ENCODE data around the gene TMEM132E. TPM values are rescaled to one million over a fixed set of nuclear protein-coding genes. Genes with fewer than 3 reads are reported as not detected.
A peak's percentile ranks its signal among the peaks of the same experiment; 100 is the strongest.

TMEM132E gene
- total RNA-seq, 2 donors from 2014 or later: not detected

DNA sequence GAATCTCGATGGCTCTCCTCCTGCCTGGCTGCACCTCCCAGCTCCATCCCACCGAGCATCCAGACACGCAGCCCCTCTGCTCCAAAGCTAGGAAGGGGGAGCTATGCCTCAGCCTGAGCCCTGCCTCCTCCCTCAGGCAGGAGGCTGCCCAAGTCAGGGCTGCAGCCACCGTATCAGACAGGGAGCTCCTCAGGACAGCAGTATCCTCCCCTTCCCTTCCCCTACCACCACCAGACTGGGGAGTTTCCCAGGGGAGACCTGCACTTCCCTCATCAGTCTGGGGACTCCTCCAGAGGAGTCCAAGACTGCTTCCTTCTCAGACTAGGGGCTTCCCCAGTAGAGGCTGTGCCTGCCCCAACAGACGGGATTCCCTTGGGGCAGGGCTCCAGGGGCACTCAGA, 17.5 kb downstream of the TMEM132E start:
- no peak overlapping the region for H3K27ac Mint-ChIP-seq
- no peaks in the 10 kb centered on the region for H3K36me3 Mint-ChIP-seq (ENCODE audit: low read depth)
- H3K27me3 Mint-ChIP-seq: peaks cover 69% of the 10 kb centered on the region
- peaks cover 5% of the 10 kb centered on the region for H3K4me1 Mint-ChIP-seq
- no peaks in the 10 kb centered on the region for H3K9me3 ChIP-seq (ENCODE audit: control insufficient read depth, low read length, poor library complexity, severe bottlenecking)
- no peak overlapping the region for H3K4me3 Mint-ChIP-seq
- ATAC-seq: no peak
- no peak for DNase-seq

DNA sequence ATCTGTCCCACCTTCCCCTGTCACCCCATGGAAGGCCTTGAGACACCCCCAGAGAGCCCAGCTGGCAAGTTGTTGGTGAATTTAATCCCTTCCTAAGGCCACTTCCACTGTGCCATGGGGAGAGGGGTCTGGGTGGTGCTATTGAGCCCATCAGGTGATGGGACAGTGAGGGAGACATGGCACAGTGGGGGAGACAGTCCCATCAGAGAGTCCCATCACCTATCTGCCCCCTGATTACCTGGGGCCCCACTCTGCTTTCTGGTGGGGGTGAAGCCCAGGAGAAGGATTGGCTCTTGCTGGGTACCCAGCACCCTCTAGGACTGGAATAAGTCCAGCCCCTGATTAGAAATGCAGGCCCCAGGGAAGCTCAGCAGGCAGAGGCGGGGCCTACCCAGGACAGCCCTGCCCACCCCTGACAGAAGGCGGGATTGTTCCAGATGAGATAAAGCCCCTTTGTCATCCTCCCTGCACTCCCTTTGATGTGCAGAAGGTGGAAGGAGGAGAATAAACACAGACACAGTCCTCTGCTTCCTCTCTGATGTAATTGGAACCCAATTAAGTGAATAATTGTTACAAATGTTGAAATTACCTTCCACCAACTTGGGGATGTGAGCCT, 18.9 kb downstream of the TMEM132E start:
- Mint-ChIP-seq H3K4me3 (no peak overlapping the region), H3K4me1 (peaks cover 8% of the 10 kb centered on the region), H3K36me3 (ENCODE audit: low read depth) (no peaks in the 10 kb centered on the region), H3K27ac (no peak overlapping the region), H3K27me3 (peaks cover 65% of the 10 kb centered on the region)
- ATAC-seq: no peak
- DNase-seq: no peak
- H3K9me3 ChIP-seq (ENCODE audit: control insufficient read depth, low read length, poor library complexity, severe bottlenecking): no peaks in the 10 kb centered on the region

DNA sequence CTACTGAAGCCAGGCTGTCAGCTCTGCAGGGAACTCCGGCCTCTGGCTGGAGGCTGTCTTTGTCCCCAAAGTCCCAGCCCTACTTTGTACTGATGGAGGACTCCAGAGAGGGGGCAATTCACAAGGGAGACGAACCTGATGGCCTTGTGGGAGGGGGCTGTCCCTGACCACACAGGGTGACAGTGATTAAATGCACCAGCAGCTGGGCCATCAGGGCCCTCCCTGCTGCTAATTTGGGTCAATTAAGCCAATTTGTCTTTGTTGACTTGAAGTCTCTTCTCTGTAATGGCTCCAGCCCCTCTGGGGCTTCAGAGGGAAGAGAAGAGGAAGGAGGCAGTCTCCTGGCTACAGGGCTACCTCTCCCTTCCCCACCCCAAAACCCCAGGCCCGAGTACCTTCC, 22.0 kb downstream of the TMEM132E start:
- Mint-ChIP-seq H3K4me3 (no peak overlapping the region), H3K36me3 (ENCODE audit: low read depth) (no peaks in the 10 kb centered on the region)

DNA sequence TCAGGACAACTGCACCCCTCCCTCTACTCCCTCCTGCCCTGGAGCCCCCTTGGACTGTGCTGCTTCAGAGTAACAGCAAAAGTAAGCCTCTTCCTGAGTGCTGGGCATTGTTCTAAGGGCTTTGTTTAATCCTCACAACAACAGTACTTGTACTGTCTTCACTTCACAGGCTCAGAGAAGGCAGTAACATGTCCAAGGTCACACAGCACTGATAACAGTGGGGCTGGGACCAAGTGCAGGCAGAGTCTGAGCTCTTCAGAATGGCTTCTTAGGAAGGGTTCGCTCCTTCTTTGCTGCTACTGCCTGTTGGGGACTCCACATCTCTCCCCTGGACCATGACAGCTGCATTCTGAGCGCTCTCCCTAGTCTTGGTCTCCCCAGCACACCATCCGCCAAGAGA, 24.6 kb downstream of the TMEM132E start:
- Mint-ChIP-seq H3K4me3 (no peak overlapping the region), H3K4me1 (peaks cover 8% of the 10 kb centered on the region), H3K27me3 (peaks cover 76% of the 10 kb centered on the region), H3K36me3 (ENCODE audit: low read depth) (peaks cover under 1% of the 10 kb centered on the region), H3K27ac (no peak overlapping the region)
- ATAC-seq (no peak), DNase-seq (no peak)
- H3K9me3 ChIP-seq (ENCODE audit: control insufficient read depth, low read length, poor library complexity, severe bottlenecking): no peaks in the 10 kb centered on the region

More for the DNA sequence above, 22.0 kb downstream of the TMEM132E start:
- DNase-seq: no peak
- H3K9me3 ChIP-seq (ENCODE audit: control insufficient read depth, low read length, poor library complexity, severe bottlenecking): no peaks in the 10 kb centered on the region
- peaks cover 70% of the 10 kb centered on the region for H3K27me3 Mint-ChIP-seq
- ATAC-seq: no peak
- H3K27ac Mint-ChIP-seq: no peak overlapping the region
- peaks cover 3% of the 10 kb centered on the region for H3K4me1 Mint-ChIP-seq

DNA sequence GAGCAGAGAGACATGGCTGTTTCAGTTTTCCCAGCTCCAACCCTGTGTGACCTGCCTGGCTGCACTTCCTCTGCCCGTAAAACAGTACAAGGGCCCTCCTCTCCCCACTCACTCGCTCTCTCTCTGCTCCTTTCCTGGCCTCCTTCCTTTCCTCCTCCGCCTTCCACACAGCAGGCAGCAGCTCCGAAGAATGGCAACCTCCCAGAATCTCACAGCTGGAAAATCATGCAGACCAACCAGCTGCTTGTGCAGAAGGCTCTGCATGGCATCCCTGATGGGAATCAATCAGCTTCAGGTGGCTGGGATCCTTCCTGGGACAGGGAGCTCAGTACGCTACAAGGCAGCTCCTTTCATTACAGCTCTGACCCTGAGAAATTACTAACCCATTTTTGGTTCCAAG, 27.4 kb downstream of the TMEM132E start:
- ATAC-seq (no peak), DNase-seq (no peak)
- peaks cover 10% of the 10 kb centered on the region for H3K4me1 Mint-ChIP-seq
- peaks cover 2% of the 10 kb centered on the region for H3K36me3 Mint-ChIP-seq (ENCODE audit: low read depth)
- H3K27ac Mint-ChIP-seq: peak overlapping the region; percentile 71
- no peak overlapping the region for H3K4me3 Mint-ChIP-seq
- no peaks in the 10 kb centered on the region for H3K9me3 ChIP-seq (ENCODE audit: control insufficient read depth, low read length, poor library complexity, severe bottlenecking)
- peaks cover 90% of the 10 kb centered on the region for H3K27me3 Mint-ChIP-seq

DNA sequence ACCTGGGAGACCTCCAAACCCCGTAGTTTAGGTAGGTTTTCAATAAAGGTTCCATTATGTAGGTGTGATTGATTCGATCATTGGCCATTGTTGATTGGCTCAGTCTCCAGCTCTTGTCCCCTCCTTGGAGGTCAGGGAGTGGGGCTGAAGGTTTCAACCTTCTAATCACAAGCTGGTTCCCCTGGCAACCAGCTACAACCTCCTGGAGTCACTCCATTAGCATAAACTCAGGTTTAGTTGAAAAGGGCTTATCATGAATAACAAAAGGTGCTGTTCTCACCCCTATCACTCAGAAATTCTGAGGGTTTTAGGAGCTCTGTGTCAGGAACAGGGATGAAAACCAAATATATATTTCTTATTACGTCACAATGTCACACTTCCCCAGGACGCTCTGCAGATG, 28.5 kb downstream of the TMEM132E start:
- no peak for DNase-seq
- no peak overlapping the region for H3K4me3 Mint-ChIP-seq
- peaks cover 6% of the 10 kb centered on the region for H3K4me1 Mint-ChIP-seq
- no peak for ATAC-seq
- no peak overlapping the region for H3K27ac Mint-ChIP-seq
- peaks cover 2% of the 10 kb centered on the region for H3K36me3 Mint-ChIP-seq (ENCODE audit: low read depth)
- no peaks in the 10 kb centered on the region for H3K9me3 ChIP-seq (ENCODE audit: control insufficient read depth, low read length, poor library complexity, severe bottlenecking)
- H3K27me3 Mint-ChIP-seq: peaks cover 88% of the 10 kb centered on the region

DNA sequence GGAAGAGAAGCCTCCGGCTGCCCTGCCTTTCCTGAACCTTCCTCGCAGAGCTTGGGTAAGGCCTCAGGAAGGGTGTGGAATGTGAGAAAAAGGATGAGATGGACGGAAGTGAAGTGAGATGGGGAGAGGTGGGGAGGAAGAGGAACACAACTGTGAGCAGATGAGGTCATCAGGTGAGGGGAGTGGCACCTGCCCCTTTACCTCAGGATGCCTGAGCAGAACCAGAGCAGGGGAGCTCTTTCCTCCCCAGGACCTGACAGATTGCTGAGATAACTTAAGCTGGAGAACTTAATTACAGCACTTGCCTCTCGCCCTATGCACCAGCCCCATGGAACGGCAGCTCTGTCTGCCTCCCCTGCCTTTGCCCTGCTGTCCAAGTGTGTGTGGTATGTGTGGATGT, 29.8 kb downstream of the TMEM132E start:
- no peaks in the 10 kb centered on the region for H3K9me3 ChIP-seq (ENCODE audit: control insufficient read depth, low read length, poor library complexity, severe bottlenecking)
- no peak for ATAC-seq
- Mint-ChIP-seq H3K4me1 (peaks cover 6% of the 10 kb centered on the region), H3K27me3 (peaks cover 91% of the 10 kb centered on the region), H3K27ac (no peak overlapping the region), H3K4me3 (no peak overlapping the region), H3K36me3 (ENCODE audit: low read depth) (peaks cover 2% of the 10 kb centered on the region)
- DNase-seq: no peak

DNA sequence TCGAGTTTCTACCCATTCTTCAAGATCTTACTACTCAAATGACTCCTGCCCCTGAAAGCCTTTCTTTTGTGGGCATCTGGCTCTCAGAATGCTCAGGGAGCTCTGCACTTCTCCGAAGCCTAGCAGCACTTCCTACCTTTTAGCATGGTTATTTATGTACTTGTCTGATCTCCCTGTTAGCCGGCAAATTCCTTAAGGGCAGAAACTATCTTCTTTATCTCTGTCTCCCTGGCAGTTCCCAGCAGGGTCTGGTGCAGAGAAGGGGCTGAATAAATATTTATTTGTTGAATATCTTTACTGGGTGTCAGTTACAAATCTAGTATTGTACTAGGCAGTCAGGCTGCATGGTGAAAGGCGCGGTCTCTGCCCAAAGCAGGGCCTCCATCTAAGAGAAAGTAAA, 30.7 kb downstream of the TMEM132E start:
- peaks cover 6% of the 10 kb centered on the region for H3K4me1 Mint-ChIP-seq
- peaks cover 93% of the 10 kb centered on the region for H3K27me3 Mint-ChIP-seq
- DNase-seq: no peak
- no peak overlapping the region for H3K4me3 Mint-ChIP-seq
- ATAC-seq: no peak
- H3K9me3 ChIP-seq (ENCODE audit: control insufficient read depth, low read length, poor library complexity, severe bottlenecking): no peaks in the 10 kb centered on the region
- H3K36me3 Mint-ChIP-seq (ENCODE audit: low read depth): peaks cover 2% of the 10 kb centered on the region
- no peak overlapping the region for H3K27ac Mint-ChIP-seq

DNA sequence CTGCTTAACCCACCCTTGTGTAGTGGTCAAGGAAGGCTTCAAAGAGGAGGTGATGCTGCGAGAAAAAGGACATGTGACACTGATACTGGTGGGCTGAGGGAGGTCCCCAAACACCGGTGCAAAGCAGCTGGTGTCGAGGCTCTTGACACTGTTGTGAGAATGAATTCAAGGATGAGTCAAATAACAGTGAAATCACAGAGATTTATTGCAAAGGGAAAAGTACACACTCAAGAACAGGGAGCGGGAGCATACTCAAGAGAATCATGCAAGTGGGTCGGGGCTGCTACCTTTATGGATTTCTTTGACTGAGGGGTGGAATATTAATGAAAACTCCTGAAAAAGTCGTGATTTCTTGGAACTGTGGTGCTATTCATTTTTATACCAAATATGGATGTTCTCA, 31.1 kb downstream of the TMEM132E start:
- Mint-ChIP-seq H3K4me3 (no peak overlapping the region), H3K27me3 (peaks cover 93% of the 10 kb centered on the region), H3K27ac (no peak overlapping the region), H3K36me3 (ENCODE audit: low read depth) (peaks cover 2% of the 10 kb centered on the region), H3K4me1 (peaks cover 6% of the 10 kb centered on the region)
- ATAC-seq (no peak), DNase-seq (no peak)
- H3K9me3 ChIP-seq (ENCODE audit: control insufficient read depth, low read length, poor library complexity, severe bottlenecking): no peaks in the 10 kb centered on the region

DNA sequence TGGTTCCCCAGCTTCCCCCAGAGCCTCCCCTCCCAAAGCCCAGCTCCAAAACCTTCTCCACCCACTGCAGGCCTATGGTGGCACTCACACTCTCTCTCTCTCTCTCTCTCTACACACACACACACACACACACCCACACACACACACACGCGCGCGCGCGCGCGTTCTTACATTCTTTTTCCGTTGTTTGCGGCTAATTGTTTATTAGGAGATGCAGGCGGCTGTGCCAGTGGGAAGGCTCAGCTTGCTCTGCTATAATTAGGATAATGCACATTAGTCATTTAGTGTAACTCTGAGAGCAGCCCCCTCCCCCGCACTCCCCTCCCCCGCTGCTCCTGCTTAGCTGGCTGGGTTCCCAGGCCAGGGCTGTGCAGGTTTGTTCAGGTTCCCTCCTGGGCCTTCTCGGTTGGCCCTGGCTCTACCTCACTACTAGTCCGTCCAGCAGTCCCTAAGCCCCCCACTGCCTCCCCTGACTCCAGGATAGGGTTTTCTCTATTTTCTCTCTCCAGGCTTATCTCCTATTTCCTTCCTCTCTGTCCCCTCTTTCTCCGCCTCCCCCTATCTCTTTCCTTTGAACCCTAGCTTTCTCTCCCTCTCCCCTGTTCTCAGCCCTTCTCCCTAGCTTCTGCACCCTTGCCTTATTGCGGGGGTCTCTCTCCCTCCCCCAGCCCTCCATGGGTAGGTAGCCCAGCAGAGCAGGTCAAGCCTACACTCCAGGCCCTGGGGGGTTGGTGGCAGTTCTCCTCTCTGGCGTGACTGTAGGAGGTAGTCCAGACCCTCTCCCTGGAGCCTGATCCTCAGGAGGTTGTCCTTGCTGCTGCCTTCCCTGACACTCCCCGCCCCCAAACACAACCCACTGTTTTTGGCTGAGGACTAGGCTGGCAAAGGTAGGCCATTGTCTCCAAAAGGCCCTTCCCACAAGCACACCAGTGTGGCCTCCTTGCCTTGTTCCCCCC, 34.0 kb downstream of the TMEM132E start:
- H3K27ac Mint-ChIP-seq: no peak overlapping the region

DNA sequence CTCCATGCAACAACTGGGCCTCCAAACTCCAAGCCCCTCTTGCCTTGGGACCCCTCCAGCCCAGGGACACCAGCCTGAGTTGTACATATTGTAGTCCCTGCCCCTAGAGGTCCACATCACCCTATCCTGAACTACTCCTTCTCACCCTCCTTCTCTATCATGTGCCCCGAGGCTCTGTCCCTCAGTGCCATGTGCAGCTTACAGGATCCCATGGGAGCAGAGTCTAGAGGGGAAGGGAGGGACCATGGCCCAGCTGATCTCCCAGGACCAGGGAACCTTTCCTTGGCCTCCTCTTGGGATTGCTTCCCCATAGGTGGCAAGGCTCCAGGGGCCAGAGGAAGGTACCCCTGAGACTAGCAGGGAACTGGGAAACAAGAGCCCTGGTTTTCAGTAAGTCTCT, 35.3 kb downstream of the TMEM132E start:
- ATAC-seq: no peak
- Mint-ChIP-seq H3K36me3 (ENCODE audit: low read depth) (no peaks in the 10 kb centered on the region), H3K4me1 (peaks cover 2% of the 10 kb centered on the region), H3K4me3 (no peak overlapping the region), H3K27me3 (peaks cover 93% of the 10 kb centered on the region), H3K27ac (no peak overlapping the region)
- no peaks in the 10 kb centered on the region for H3K9me3 ChIP-seq (ENCODE audit: control insufficient read depth, low read length, poor library complexity, severe bottlenecking)
- no peak for DNase-seq

More for the DNA sequence above, 34.0 kb downstream of the TMEM132E start:
- H3K9me3 ChIP-seq (ENCODE audit: control insufficient read depth, low read length, poor library complexity, severe bottlenecking): no peaks in the 10 kb centered on the region
- Mint-ChIP-seq H3K4me1 (peaks cover 6% of the 10 kb centered on the region), H3K27me3 (peaks cover 95% of the 10 kb centered on the region), H3K36me3 (ENCODE audit: low read depth) (peaks cover 2% of the 10 kb centered on the region), H3K4me3 (no peak overlapping the region)
- ATAC-seq (no peak), DNase-seq (no peak)

DNA sequence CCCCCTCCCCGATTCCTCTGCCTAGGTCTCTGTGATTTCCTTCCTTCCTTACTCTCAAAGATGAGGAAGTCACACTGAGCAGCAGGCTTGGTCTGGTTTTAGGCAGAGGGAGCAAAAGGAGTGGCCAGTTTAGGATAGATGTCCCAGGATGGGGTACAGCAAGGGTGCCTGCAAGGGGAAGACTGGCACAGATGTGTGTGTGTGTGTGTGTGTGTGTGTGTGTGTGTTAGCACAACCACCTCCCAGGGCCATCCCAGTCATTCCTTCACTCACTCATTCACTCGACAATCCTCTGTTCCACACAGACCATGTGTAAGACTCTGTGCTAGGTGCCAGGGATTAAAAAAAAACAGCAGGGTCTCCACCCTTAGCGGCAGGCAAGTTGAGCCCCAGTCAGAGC, 35.9 kb downstream of the TMEM132E start:
- no peaks in the 10 kb centered on the region for H3K9me3 ChIP-seq (ENCODE audit: control insufficient read depth, low read length, poor library complexity, severe bottlenecking)
- Mint-ChIP-seq H3K27me3 (peaks cover 92% of the 10 kb centered on the region), H3K36me3 (ENCODE audit: low read depth) (no peaks in the 10 kb centered on the region), H3K27ac (no peak overlapping the region), H3K4me1 (peaks cover 2% of the 10 kb centered on the region), H3K4me3 (no peak overlapping the region)
- DNase-seq (no peak), ATAC-seq (no peak)

DNA sequence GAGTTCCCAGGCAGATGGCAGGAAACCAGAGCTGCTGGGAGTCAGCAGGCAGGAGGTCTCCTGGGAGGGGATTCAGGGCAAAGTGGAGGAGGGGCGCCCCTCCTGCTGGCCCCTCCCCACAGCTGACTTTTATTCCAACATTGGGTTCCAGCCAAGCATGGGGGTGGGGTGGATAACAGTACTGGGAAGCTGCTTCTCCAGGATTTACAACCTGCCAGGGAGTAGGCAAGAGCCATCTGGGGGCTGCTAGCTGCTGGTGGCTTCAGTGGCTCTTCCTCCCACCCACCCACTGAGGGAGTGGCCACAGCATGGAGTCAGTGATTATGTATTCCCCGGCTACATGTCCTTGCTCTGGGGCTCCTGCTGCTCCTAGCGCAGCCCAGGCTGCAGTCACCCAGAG, 36.8 kb downstream of the TMEM132E start:
- Mint-ChIP-seq H3K27me3 (peaks cover 92% of the 10 kb centered on the region), H3K4me3 (no peak overlapping the region), H3K36me3 (ENCODE audit: low read depth) (no peaks in the 10 kb centered on the region), H3K4me1 (peaks cover 2% of the 10 kb centered on the region), H3K27ac (no peak overlapping the region)
- ATAC-seq (no peak), DNase-seq (no peak)
- H3K9me3 ChIP-seq (ENCODE audit: control insufficient read depth, low read length, poor library complexity, severe bottlenecking): no peaks in the 10 kb centered on the region

Measured in T-helper 17 cell (primary cell).